ENCODE results near the gene MSH3.

MSH3 gene

DNA sequence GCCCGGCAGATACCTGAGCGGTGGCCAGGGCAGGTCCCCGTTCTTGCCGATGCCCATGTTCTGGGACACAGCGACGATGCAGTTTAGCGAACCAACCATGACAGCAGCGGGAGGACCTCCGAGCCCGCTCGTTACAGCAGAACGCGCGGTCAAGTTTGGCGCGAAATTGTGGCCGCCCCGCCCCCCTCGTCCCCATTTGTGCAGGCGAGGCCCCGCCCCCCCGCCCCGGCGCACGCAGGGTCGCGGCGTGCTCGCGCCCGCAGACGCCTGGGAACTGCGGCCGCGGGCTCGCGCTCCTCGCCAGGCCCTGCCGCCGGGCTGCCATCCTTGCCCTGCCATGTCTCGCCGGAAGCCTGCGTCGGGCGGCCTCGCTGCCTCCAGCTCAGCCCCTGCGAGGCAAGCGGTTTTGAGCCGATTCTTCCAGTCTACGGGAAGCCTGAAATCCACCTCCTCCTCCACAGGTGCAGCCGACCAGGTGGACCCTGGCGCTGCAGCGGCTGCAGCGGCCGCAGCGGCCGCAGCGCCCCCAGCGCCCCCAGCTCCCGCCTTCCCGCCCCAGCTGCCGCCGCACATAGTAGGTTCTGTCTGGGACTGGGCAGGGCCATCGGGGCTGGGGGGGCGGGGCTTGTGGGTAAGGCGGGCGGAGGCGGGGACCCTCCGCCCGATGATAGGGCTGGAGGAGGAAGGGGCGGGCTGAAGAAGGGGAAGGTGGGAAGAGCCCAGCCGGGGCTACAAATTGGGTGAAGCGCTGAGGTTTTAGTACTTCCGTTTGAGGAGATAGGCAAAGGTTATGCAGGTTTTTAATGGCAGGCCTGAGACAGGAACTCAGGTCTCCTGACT is at the start of gene MSH3, which contains the start of gene DHFR:
Gene MSH3, plus strand, starts transcription at position 262 of the 840 bp plus-strand sequence. Its CDS starts 76 bp downstream, at position 338.
Gene DHFR, minus strand, starts transcription at position 593 of the 840 bp plus-strand sequence. Its CDS starts 494 bp downstream, at position 99.
- TF ChIP-seq, protein P1, sequence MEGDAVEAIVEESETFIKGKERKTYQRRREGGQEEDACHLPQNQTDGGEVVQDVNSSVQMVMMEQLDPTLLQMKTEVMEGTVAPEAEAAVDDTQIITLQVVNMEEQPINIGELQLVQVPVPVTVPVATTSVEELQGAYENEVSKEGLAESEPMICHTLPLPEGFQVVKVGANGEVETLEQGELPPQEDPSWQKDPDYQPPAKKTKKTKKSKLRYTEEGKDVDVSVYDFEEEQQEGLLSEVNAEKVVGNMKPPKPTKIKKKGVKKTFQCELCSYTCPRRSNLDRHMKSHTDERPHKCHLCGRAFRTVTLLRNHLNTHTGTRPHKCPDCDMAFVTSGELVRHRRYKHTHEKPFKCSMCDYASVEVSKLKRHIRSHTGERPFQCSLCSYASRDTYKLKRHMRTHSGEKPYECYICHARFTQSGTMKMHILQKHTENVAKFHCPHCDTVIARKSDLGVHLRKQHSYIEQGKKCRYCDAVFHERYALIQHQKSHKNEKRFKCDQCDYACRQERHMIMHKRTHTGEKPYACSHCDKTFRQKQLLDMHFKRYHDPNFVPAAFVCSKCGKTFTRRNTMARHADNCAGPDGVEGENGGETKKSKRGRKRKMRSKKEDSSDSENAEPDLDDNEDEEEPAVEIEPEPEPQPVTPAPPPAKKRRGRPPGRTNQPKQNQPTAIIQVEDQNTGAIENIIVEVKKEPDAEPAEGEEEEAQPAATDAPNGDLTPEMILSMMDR (conservative IDR thresholded peaks at IDR 0.05; ENCODE audit: low read depth, low read length), result no peak
- DNase-seq (ENCODE audit: low read depth), result peak; percentile 91
- peak within 1 kb of the TSS; percentile 98 for H3K4me3 ChIP-seq (ENCODE audit: low read depth, low read length)

DNA sequence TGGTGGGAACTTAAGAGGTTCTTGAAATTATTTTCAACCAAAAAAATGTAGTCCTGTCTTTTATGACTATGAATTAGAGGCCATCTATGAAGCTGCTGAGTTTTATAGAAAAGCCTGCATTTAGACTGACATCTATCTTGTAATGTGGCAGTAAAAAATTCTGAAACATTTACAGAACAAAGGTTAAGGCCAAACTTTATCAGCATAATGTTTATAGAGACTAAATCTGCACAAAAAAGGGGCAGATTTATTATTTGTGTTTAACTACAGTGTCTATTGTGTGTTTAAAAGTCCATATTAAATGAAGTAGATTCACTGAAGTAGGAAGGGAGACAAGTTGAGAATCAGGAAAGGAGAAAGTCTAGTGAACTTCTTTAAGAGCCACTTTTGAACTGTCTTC is 47.1 kb upstream of the MSH3 start:
- TF ChIP-seq, protein P1 (conservative IDR thresholded peaks at IDR 0.05; ENCODE audit: low read depth, low read length), result no peak

DNA sequence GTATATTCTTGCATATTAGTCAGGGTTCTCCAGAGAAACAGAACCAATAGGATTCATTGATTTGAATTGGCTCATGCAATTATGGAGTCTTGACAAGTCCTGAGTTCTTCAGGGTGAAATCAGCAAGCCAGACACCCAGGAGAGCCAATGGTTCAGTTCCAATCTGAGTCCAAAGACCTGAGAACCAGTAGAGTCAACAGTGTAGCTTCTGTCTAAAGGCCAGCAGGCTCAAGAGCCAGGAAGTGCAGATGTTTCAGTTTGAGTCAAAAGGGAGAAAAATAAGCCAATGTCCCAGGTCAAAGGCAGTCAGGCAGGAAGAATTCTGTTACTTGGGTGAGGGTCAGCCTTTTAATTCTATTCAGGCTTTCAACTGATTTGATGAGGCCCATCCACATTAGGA is 46.6 kb upstream of the MSH3 start:
- TF ChIP-seq, protein P1 (conservative IDR thresholded peaks at IDR 0.05; ENCODE audit: low read depth, low read length), result no peak
- DNase-seq (ENCODE audit: low read depth), result no peak
- no peak overlapping the region for H3K4me3 ChIP-seq (ENCODE audit: low read depth, low read length)

More for the DNA sequence above, 47.1 kb upstream of the MSH3 start:
- no peak for DNase-seq (ENCODE audit: low read depth)
- no peak overlapping the region for H3K4me3 ChIP-seq (ENCODE audit: low read depth, low read length)

DNA sequence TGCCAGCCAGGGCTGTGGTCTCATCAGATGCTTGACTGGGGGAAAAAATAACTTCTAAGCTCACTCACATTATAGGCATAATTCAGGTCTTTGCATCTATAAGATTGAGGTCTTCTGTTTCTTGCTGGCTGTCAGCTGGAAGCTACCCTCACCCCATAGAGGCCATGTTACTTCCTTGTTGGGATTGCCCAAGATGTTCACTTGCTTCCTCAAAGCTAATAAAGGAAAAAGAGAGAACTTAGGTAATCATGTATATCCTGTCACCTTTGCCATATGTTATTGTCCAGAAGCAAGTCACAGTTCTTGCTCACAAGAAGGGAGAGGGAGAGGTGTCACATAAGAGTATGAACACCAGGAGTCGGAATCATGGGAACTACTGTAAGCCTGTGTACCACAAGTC is 45.7 kb upstream of the MSH3 start:
- no peak for DNase-seq (ENCODE audit: low read depth)

DNA sequence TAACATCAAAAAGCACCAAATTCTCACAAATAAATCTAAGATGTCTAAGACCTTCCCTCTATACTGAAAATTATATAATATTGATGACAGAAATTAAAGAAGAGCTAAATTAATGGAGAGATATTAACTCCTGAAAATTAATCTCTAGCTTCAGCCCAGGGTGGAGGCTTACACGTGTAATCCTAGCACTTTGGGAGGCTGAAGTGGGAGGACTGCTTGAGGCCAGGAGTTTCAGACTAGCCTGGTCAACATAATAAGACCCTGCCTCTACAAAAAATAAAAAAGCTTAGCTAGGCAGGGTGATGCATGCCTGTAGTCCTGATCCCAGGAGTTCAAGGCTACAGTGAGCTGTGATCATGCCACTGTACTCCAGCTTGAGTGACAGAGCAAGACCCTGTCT is 44.8 kb upstream of the MSH3 start:
- TF ChIP-seq, protein P1 (conservative IDR thresholded peaks at IDR 0.05; ENCODE audit: low read depth, low read length), result no peak
- H3K4me3 ChIP-seq (ENCODE audit: low read depth, low read length), result no peak overlapping the region
- no peak for DNase-seq (ENCODE audit: low read depth)

More for the DNA sequence above, 45.7 kb upstream of the MSH3 start:
- H3K4me3 ChIP-seq (ENCODE audit: low read depth, low read length), result no peak overlapping the region
- TF ChIP-seq, protein P1 (conservative IDR thresholded peaks at IDR 0.05; ENCODE audit: low read depth, low read length), result no peak

DNA sequence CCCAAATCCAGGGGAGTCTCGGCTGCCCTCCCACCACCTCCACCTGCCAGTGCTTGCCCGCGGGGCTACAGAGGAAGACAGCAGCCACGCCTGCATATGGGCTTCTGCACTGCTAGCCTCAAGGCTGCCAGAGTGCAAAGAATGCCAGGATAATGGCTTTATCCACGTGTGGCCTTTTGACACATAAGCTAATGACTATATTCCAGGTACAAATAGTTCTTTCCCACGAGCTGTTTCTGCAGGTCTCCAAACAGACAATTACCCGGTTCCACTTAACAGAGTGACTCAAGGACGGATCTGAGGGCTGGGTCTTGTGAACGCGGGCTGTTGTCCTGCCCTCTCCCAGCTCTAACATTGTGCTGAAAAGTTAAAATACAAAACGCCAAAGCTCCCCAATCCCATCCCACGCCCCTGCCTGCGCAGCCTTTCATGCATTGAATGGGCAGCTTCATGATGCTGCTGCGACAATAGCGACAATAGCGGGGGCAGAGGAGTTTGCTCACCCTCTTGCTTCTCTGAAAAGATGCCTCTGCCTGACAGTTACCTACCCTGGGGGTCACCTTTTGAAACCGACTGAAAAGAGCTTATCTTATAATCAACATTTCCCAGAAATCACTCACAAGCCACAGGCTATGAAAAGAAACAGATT is 39.1 kb upstream of the MSH3 start:
- no peak overlapping the region for H3K4me3 ChIP-seq (ENCODE audit: low read depth, low read length)
- DNase-seq (ENCODE audit: low read depth), result no peak
- TF ChIP-seq, protein P1 (conservative IDR thresholded peaks at IDR 0.05; ENCODE audit: low read depth, low read length), result no peak

Data from choroid plexus epithelial cell (primary cell).